GM12878 (cell line): ENCODE data around the gene PRDM2. TPM values are rescaled to one million over a fixed set of nuclear protein-coding genes. Genes with fewer than 3 reads are reported as not detected.

Source experiments
- ATAC-seq: fragments of 200-7000 bp; cut with Tn5 transposase; 3 replicates; pipeline ENCODE4 v1.9.1; 2020; ENCODE audit warnings: mild to moderate bottlenecking, moderate library complexity
- BruUV-seq: library from RNA; stranded (reverse); fragments of 400-500 nt; replicated peaks from 2 replicates; lab custom pipeline; 2021; lab: Mats Ljungman, UMichigan
- CTCF ChIA-PET: fragments of 300-600 bp; sonication (Branson Sonifier 250); formaldehyde crosslinking; extraction: SDS; loops from one replicate; lab custom pipeline; 2021; ENCODE audit warnings: inconsistent platforms; lab: Yijun Ruan, JAX
- POLR2A ChIA-PET: fragments of 350-600 bp; formaldehyde crosslinking; extraction: SDS; loops from one replicate; lab custom pipeline; 2021; ENCODE audit warnings: inconsistent platforms; lab: Charles Lee
- RAD21 ChIA-PET: fragments of 300-600 bp; sonication (Branson Sonifier 250); formaldehyde crosslinking; loops from one replicate; lab custom pipeline; 2023; ENCODE audit warnings: antibody characterized with exemption; ENCODE audit not compliant: unreplicated experiment; lab: Charles Lee
- SMC1A ChIA-PET: fragments of 300-600 bp; sonication (Branson Sonifier 250); formaldehyde crosslinking; loops from one replicate; lab custom pipeline; 2023; ENCODE audit not compliant: unreplicated experiment, uncharacterized antibody; lab: Charles Lee
- DNase-seq: peaks from one replicate; pipeline ENCODE4 v3.0.0-alpha.2; 2011; ENCODE audit warnings: low read depth, low spot score
- FAIRE-seq: peaks from 3 replicates; lab custom pipeline; 2011; peaks lifted over from hg19 to GRCh38; lab: Jason Lieb, UNC
- H2AFZ ChIP-seq: 2 replicates; pipeline ENCODE4 v1.6.0; 2011; ENCODE audit warnings: low read depth, low read length, control low read depth; ENCODE audit not compliant: control insufficient read depth
- H3K27ac ChIP-seq: 2 replicates; pipeline ENCODE4 v1.5.1; 2011; ENCODE audit warnings: control low read depth; ENCODE audit not compliant: control insufficient read depth, insufficient read depth
- H3K27me3 ChIP-seq, 2 experiments: replicated peaks in 1 of 2; 2 replicates each; pipeline versions ENCODE4 v1.6.0 to v1.6.1; 2011; ENCODE audit warnings: low read length in 1 of 2; ENCODE audit not compliant: control insufficient read depth in 2 of 2, insufficient read depth in 2 of 2
- H3K36me3 ChIP-seq, 2 experiments: 2 replicates each; pipeline ENCODE4 v1.5.1; 2011; ENCODE audit warnings: low read length in 1 of 2; ENCODE audit not compliant: control insufficient read depth in 2 of 2, insufficient read depth in 2 of 2
- H3K4me1 ChIP-seq: 2 replicates; pipeline ENCODE4 v1.6.1; 2011; ENCODE audit warnings: mild to moderate bottlenecking, low read length, moderate library complexity, mixed read lengths; ENCODE audit not compliant: control insufficient read depth, insufficient read depth
- H3K4me2 ChIP-seq: 2 replicates; pipeline ENCODE4 v1.6.0; 2011; ENCODE audit warnings: control low read depth; ENCODE audit not compliant: control insufficient read depth, insufficient read depth
- H3K4me3 ChIP-seq: fragments of 200-600 bp; sonication (generic); 2 replicates; pipeline ENCODE4 v1.5.1; 2016
- H3K79me2 ChIP-seq: 2 replicates; pipeline ENCODE4 v1.6.0; 2011; ENCODE audit warnings: low read length; ENCODE audit not compliant: control insufficient read depth, insufficient read depth
- H3K9ac ChIP-seq: 2 replicates; pipeline ENCODE4 v1.8.0; 2011; ENCODE audit warnings: low read length, control low read depth, mixed read lengths; ENCODE audit not compliant: control insufficient read depth, insufficient read depth
- H3K9me3 ChIP-seq: replicated peaks from 3 replicates; pipeline ENCODE4 v1.5.1; 2011; ENCODE audit warnings: mild to moderate bottlenecking, low read length; ENCODE audit not compliant: control insufficient read depth, insufficient read depth
- H4K20me1 ChIP-seq: 2 replicates; pipeline ENCODE4 v1.6.0; 2011; ENCODE audit not compliant: control insufficient read depth, insufficient read depth
- ASH2L ChIP-seq: fragments of 300-600, 200-600 bp; sonication (generic); IDR thresholded peaks from 2 replicates; pipeline ENCODE4 v1.6.1; 2017; ENCODE audit warnings: low read depth, mild to moderate bottlenecking, borderline replicate concordance
- ATF7 ChIP-seq: fragments of 450-650 bp; IDR thresholded peaks from 2 replicates; pipeline ENCODE4 v1.6.1; 2016; ENCODE audit warnings: low read depth, mild to moderate bottlenecking
- BRCA1 ChIP-seq: IDR thresholded peaks from 2 replicates; pipeline ENCODE4 v1.6.1; 2011; ENCODE audit warnings: low read depth, low read length, improper control_type of control experiment
- CTCF ChIP-seq, 3 experiments: IDR thresholded peaks in 2 of 3; conservative IDR thresholded peaks in 1 of 3; 2 replicates each; pipeline ENCODE4 v1.5.1; 2011; ENCODE audit warnings: low read depth in 3 of 3, low read length in 3 of 3, mild to moderate bottlenecking in 3 of 3, control low read depth in 2 of 3, moderate library complexity in 2 of 3, inconsistent platforms in 1 of 3, mixed read lengths in 1 of 3; ENCODE audit not compliant: control insufficient read depth in 2 of 3, insufficient read depth in 1 of 3; ENCODE audit errors: extremely low read depth in 1 of 3
- EED ChIP-seq: sonication (generic); IDR thresholded peaks from 2 replicates; pipeline ENCODE4 v1.6.1; 2016; ENCODE audit warnings: antibody characterized with exemption, low read depth
- FOS ChIP-seq: IDR thresholded peaks from 3 replicates; pipeline ENCODE4 v1.6.1; 2011; ENCODE audit warnings: borderline replicate concordance; ENCODE audit not compliant: insufficient read length; ENCODE audit errors: extremely low read depth
- FOXK2 ChIP-seq: fragments of 450-650 bp; IDR thresholded peaks from 2 replicates; pipeline ENCODE4 v1.6.1; 2017; ENCODE audit warnings: mild to moderate bottlenecking, moderate library complexity
- NFIC ChIP-seq: IDR thresholded peaks from 2 replicates; pipeline ENCODE4 v1.6.1; 2012; ENCODE audit warnings: low read depth, mild to moderate bottlenecking, inconsistent platforms, low read length, moderate library complexity
- NRF1 ChIP-seq: conservative IDR thresholded peaks from 2 replicates; pipeline ENCODE4 v1.6.1; 2011; ENCODE audit warnings: mild to moderate bottlenecking, low read depth, low read length, improper control_type of control experiment
- REST ChIP-seq: IDR thresholded peaks from 2 replicates; pipeline ENCODE4 v1.6.1; 2012; ENCODE audit warnings: mild to moderate bottlenecking, low read depth, low read length
- RFX5 ChIP-seq: IDR thresholded peaks from 2 replicates; pipeline ENCODE4 v1.6.1; 2011; ENCODE audit warnings: low read depth, low read length, improper control_type of control experiment
- RUNX3 ChIP-seq: IDR thresholded peaks from 2 replicates; pipeline ENCODE4 v1.6.1; 2012; ENCODE audit warnings: low read length, inconsistent platforms
- WGBS: methylation state at CpG from one replicate; pipeline ENCODE4 v1.1.6; 2016; ENCODE audit warnings: low lambda C conversion rate; ENCODE audit not compliant: insufficient replicate concordance, insufficient coverage; ENCODE audit errors: missing lambda C conversion rate; 5-methylcytosine and 5-hydroxymethylcytosine counted together
- in situ Hi-C: fragments of 300-500 bp; cut with MboI; formaldehyde crosslinking; loops from 9 replicates; pipeline ENCODE4 v1.14.3; 2018; ENCODE audit warnings: mixed read lengths
- intact Hi-C: fragments of 100-400 bp; cut with micrococcal nuclease; formaldehyde crosslinking; loops from one replicate; pipeline ENCODE4 v1.14.2; 2022; ENCODE audit not compliant: unreplicated experiment
- polyA plus RNA-seq, 11 experiments: library from polyadenylated mRNA; depleted of rRNA in 4 of 11; unstranded in 6 of 11; stranded (reverse) in 5 of 11; fragments of >200 nt; fragmentation: Nextera tagmentation in 4 of 11; fragmentation: Illumina TruSeq in 1 of 11; extraction: Ambion mirVana in 4 of 11; extraction: Trizol in 1 of 11; gene quantifications; 1 replicate in 1 of 11; 2 replicates in 10 of 11; pipeline versions ENCODE4 v1.2.1 to v1.2.3, GENCODE V29; 2011 to 2016; ENCODE audit warnings: inconsistent platforms in 2 of 11, missing spikeins in 2 of 11, low read depth in 1 of 11
- total RNA-seq, 4 experiments: library from RNA; depleted of rRNA in 3 of 4; stranded (reverse); fragments of >200 nt in 3 of 4; fragmentation: Illumina TruSeq in 1 of 4; extraction: Trizol in 1 of 4; gene quantifications; 2 replicates each; pipeline versions ENCODE4 v1.2.1 to v1.2.3, GENCODE V29; 2013 to 2021

The PRDM2 gene
- total and polyA plus RNA-seq, 10 of the 15 experiments (the other 5 are each of a cell fraction or from before 2014, with no cell fraction given), result 8.4 to 45.1 (median 23.5) TPM

- RAD21 ChIA-PET, result interaction anchor here (0.6 to 5.6 kb wide), 5 partner anchors 64 to 301 kb away, joined by 3 to 50 read pairs (median 3); no protein-coding TSS in a partner anchor
- TF ChIP-seq FOS (no peak), ATF7 (no peak)
- Histone ChIP-seq H3K9me3 (no peaks in the 10 kb centered on the region), H3K4me3 (no peak overlapping the region), H3K4me1 (peaks cover 22% of the 10 kb centered on the region), H3K79me2 (no peaks in the 10 kb centered on the region), H3K27me3 (no peaks in the 10 kb centered on the region), H4K20me1 (no peaks in the 10 kb centered on the region), H3K9ac (no peak overlapping the region), H2AFZ (no peak overlapping the region), H3K4me2 (no peak overlapping the region), H3K27ac (no peak overlapping the region), H3K36me3 (no peaks in the 10 kb centered on the region)
- intact Hi-C loops (no loop called here), in situ Hi-C loops (loop anchor here (5.0 to 10.0 kb wide), 2 partner anchors 142 to 295 kb away; no protein-coding TSS in a partner anchor)
- CTCF ChIA-PET, result interaction anchor here (1.2 to 2.1 kb wide), 4 partner anchors 63 to 151 kb away, joined by 3 to 7 read pairs (median 4); no protein-coding TSS in a partner anchor
- POLR2A ChIA-PET, result interaction anchor here (0.6 to 1.4 kb wide), 2 partner anchors 12 to 114 kb away, joined by 4 to 6 read pairs; no protein-coding TSS in a partner anchor
- SMC1A ChIA-PET, result interaction anchor here (0.7 to 9.1 kb wide), 3 partner anchors 66 to 313 kb away, joined by 3 to 121 read pairs (median 3); no protein-coding TSS in a partner anchor
- 45% methylated on average over 4 of the region's 4 CpGs for WGBS
- FAIRE-seq (no peak), DNase-seq (no peak), ATAC-seq (no peak)
- no TSS peak for BruUV-seq
Measured at GRCh38 chr1:13662493-13662892, 37.5 kb upstream of the PRDM2 start.

GRCh38 chr1:13663969-13664368 lies 36.0 kb upstream of the PRDM2 start:
- peak overlapping the region; percentile 32; the same call in 1 of the 2 replicates for H3K4me2 ChIP-seq
- no peak for TF ChIP-seq FOXK2
- no peak for TF ChIP-seq NFIC
- no peak for TF ChIP-seq CTCF (IDR thresholded peaks at IDR 0.05 in 2 of 3, conservative IDR thresholded peaks at IDR 0.05 in 1 of 3; ENCODE audit: control insufficient read depth in 2 of 3, extremely low read depth in 1 of 3, insufficient read depth in 1 of 3, low read depth in 3 of 3, low read length in 3 of 3)
- TF ChIP-seq BRCA1, result no peak
- TF ChIP-seq RFX5, result no peak
- TF ChIP-seq EED, result no peak
- TF ChIP-seq ASH2L, result no peak
- no peak for TF ChIP-seq NRF1
- no peak for TF ChIP-seq RUNX3
- TF ChIP-seq REST, result no peak

More at GRCh38 chr1:13663969-13664368, 36.0 kb upstream of the PRDM2 start:
- DNase-seq (no peak), ATAC-seq (no peak), FAIRE-seq (no peak)
- ChIA-PET POLR2A (no interaction called here), SMC1A (interaction anchor here (0.9 to 9.1 kb wide), 4 partner anchors 8 to 296 kb away, joined by 3 to 121 read pairs (median 6); no protein-coding TSS in a partner anchor), RAD21 (interaction anchor here (5.6 kb wide), 1 partner anchor 62 kb away, joined by 50 read pairs; no protein-coding TSS in a partner anchor), CTCF (interaction anchor here (0.6 to 5.8 kb wide), 10 partner anchors 61 to 295 kb away, joined by 3 to 88 read pairs (median 5); no protein-coding TSS in a partner anchor)
- Histone ChIP-seq H3K27ac (no peak overlapping the region), H4K20me1 (no peaks in the 10 kb centered on the region), H2AFZ (no peak overlapping the region), H3K4me1 (peaks cover 23% of the 10 kb centered on the region), H3K79me2 (no peaks in the 10 kb centered on the region), H3K27me3 (no peaks in the 10 kb centered on the region), H3K9me3 (no peaks in the 10 kb centered on the region), H3K36me3 (no peaks in the 10 kb centered on the region), H3K9ac (no peak overlapping the region), H3K4me3 (no peak overlapping the region)
- BruUV-seq, result no TSS peak
- in situ Hi-C loops (loop anchor here (5.0 to 10.0 kb wide), 2 partner anchors 141 to 293 kb away; no protein-coding TSS in a partner anchor), intact Hi-C loops (no loop called here)
- WGBS, result 95% methylated on average over 4 of the region's 4 CpGs
